Liver (tissue), 9 donors: Measurements from ENCODE around the gene GLIS1. TPM values are rescaled to one million over a fixed set of nuclear protein-coding genes. Genes with fewer than 3 reads are reported as not detected.

Experiments
- DNase-seq: peaks from one replicate; pipeline ENCODE4 v3.0.0-alpha.2; 2017; ENCODE audit warnings: low spot score
- H3K27ac ChIP-seq, 2 donors: one replicate each; pipeline ENCODE4 v1.7.0; 2013; ENCODE audit warnings: inconsistent platforms in 2 of 2, low read length in 2 of 2, control low read depth in 1 of 2, low read depth in 1 of 2, mild to moderate bottlenecking in 1 of 2
- H3K27me3 ChIP-seq, 4 donors: one replicate each; pipeline versions ENCODE4 v1.6.1 to v1.7.0; 2013; ENCODE audit warnings: low read length in 3 of 4, inconsistent platforms in 1 of 4, mild to moderate bottlenecking in 1 of 4, moderate library complexity in 1 of 4; ENCODE audit not compliant: control insufficient read depth in 4 of 4, insufficient read depth in 4 of 4
- H3K36me3 ChIP-seq, 4 donors: one replicate each; pipeline versions ENCODE4 v1.6.1 to v1.7.0; 2013; ENCODE audit warnings: low read length in 3 of 4, mild to moderate bottlenecking in 3 of 4, low read depth in 1 of 4, moderate library complexity in 1 of 4; ENCODE audit not compliant: control insufficient read depth in 4 of 4, insufficient read depth in 3 of 4
- H3K4me1 ChIP-seq, 4 donors: one replicate each; pipeline versions ENCODE4 v1.6.1 to v1.7.0; 2013; ENCODE audit warnings: low read length in 3 of 4, mild to moderate bottlenecking in 3 of 4, moderate library complexity in 1 of 4; ENCODE audit not compliant: control insufficient read depth in 4 of 4, insufficient read depth in 4 of 4
- H3K4me3 ChIP-seq, 3 donors: one replicate each; pipeline versions ENCODE4 v1.6.1 to v1.7.0; 2013; ENCODE audit warnings: low read length in 3 of 3, control low read depth in 1 of 3, low read depth in 1 of 3, mild to moderate bottlenecking in 1 of 3
- H3K9ac ChIP-seq, 2 donors: one replicate each; pipeline ENCODE4 v1.7.0; 2013; ENCODE audit warnings: low read length in 2 of 2, mild to moderate bottlenecking in 2 of 2, moderate library complexity in 2 of 2, control low read depth in 1 of 2, low read depth in 1 of 2
- H3K9me3 ChIP-seq, 4 donors: one replicate each; pipeline versions ENCODE4 v1.6.1 to v1.7.0; 2013; ENCODE audit warnings: low read length in 3 of 4; ENCODE audit not compliant: control insufficient read depth in 4 of 4
- CTCF ChIP-seq: fragments of 150-350 bp; IDR thresholded peaks from 2 replicates; pipeline ENCODE4 v1.5.1; 2017; ENCODE audit warnings: improper control_type of control experiment, low read depth, low read length; ENCODE audit not compliant: missing input control
- EGR1 ChIP-seq, 2 donors: IDR thresholded peaks; 2 replicates each; pipeline ENCODE4 v1.6.1; 2016 to 2018; ENCODE audit warnings: antibody characterized with exemption in 2 of 2, low read depth in 2 of 2
- FOXA1 ChIP-seq: IDR thresholded peaks from 2 replicates; pipeline ENCODE4 v1.6.1; 2016; ENCODE audit warnings: antibody characterized with exemption
- FOXA2 ChIP-seq: IDR thresholded peaks from 2 replicates; pipeline ENCODE4 v1.6.1; 2016; ENCODE audit warnings: antibody characterized with exemption
- GABPA ChIP-seq, 2 donors: IDR thresholded peaks in 1 of 2; conservative IDR thresholded peaks in 1 of 2; 2 replicates each; pipeline ENCODE4 v1.6.1; 2016; ENCODE audit warnings: antibody characterized with exemption in 2 of 2, mild to moderate bottlenecking in 1 of 2, moderate library complexity in 1 of 2
- HNF4A ChIP-seq, 2 donors: conservative IDR thresholded peaks; 2 replicates each; pipeline ENCODE4 v1.6.1; 2016; ENCODE audit warnings: antibody characterized with exemption in 2 of 2, mild to moderate bottlenecking in 2 of 2
- HNF4G ChIP-seq: IDR thresholded peaks from 2 replicates; pipeline ENCODE4 v1.6.1; 2016; ENCODE audit warnings: antibody characterized with exemption
- JUND ChIP-seq, 2 donors: IDR thresholded peaks; 2 replicates each; pipeline ENCODE4 v1.6.1; 2016; ENCODE audit warnings: antibody characterized with exemption in 2 of 2
- MAX ChIP-seq: IDR thresholded peaks from 2 replicates; pipeline ENCODE4 v1.6.1; 2016; ENCODE audit warnings: antibody characterized with exemption
- NR2F2 ChIP-seq: IDR thresholded peaks from 2 replicates; pipeline ENCODE4 v1.6.1; 2016; ENCODE audit warnings: antibody characterized with exemption
- RAD21 ChIP-seq, 2 donors: IDR thresholded peaks; 2 replicates each; pipeline ENCODE4 v1.6.1; 2016; ENCODE audit warnings: antibody characterized with exemption in 2 of 2, mild to moderate bottlenecking in 2 of 2
- REST ChIP-seq: IDR thresholded peaks from 2 replicates; pipeline ENCODE4 v1.6.1; 2016; ENCODE audit warnings: antibody characterized with exemption, mild to moderate bottlenecking
- RXRA ChIP-seq, 2 donors: IDR thresholded peaks; 2 replicates each; pipeline ENCODE4 v1.6.1; 2017 to 2018; ENCODE audit warnings: antibody characterized with exemption in 2 of 2, mild to moderate bottlenecking in 1 of 2
- SP1 ChIP-seq: IDR thresholded peaks from 2 replicates; pipeline ENCODE4 v1.6.1; 2018; ENCODE audit warnings: antibody characterized with exemption, mild to moderate bottlenecking
- TAF1 ChIP-seq: conservative IDR thresholded peaks from 2 replicates; pipeline ENCODE4 v1.6.1; 2016; ENCODE audit warnings: antibody characterized with exemption, mild to moderate bottlenecking
- YY1 ChIP-seq: IDR thresholded peaks from 2 replicates; pipeline ENCODE4 v1.6.1; 2016; ENCODE audit warnings: antibody characterized with exemption, mild to moderate bottlenecking
- ZBTB33 ChIP-seq: IDR thresholded peaks from 2 replicates; pipeline ENCODE4 v1.6.1; 2016; ENCODE audit warnings: antibody characterized with exemption
- WGBS: extraction: QIAGEN DNeasy Blood & Tissue Kit; methylation state at CpG from one replicate; pipeline ENCODE4 v1.1.7; 2013; 5-methylcytosine and 5-hydroxymethylcytosine counted together
- polyA plus RNA-seq, 2 donors: library from polyadenylated mRNA; stranded (reverse) in 1 of 2; unstranded in 1 of 2; fragments of 200-250 nt in 1 of 2; fragments of >200 nt in 1 of 2; fragmentation: Nextera tagmentation in 1 of 2; extraction: Ambion mirVana in 1 of 2; gene quantifications; one replicate each; pipeline versions ENCODE4 v1.2.1 to v1.2.3, GENCODE V29; 2013 to 2015
- total RNA-seq, 2 donors: library from RNA; depleted of rRNA; stranded (reverse); fragments of >200 nt; gene quantifications; one replicate each; pipeline ENCODE4 v1.2.3, GENCODE V29; 2014
- TF ChIP-seq, protein P1 (sequence below): IDR thresholded peaks from 2 replicates; pipeline ENCODE4 v1.6.1; 2016; ENCODE audit warnings: antibody characterized with exemption
- donor health status: healthy.
- donor health status: healthy.
- donor health status: healthy.
- donor health status: healthy.
- donor health status: healthy.

Gene GLIS1
- total and polyA plus RNA-seq, 4 donors: under 0.01 to 0.05 TPM; not detected in 2

DNA sequence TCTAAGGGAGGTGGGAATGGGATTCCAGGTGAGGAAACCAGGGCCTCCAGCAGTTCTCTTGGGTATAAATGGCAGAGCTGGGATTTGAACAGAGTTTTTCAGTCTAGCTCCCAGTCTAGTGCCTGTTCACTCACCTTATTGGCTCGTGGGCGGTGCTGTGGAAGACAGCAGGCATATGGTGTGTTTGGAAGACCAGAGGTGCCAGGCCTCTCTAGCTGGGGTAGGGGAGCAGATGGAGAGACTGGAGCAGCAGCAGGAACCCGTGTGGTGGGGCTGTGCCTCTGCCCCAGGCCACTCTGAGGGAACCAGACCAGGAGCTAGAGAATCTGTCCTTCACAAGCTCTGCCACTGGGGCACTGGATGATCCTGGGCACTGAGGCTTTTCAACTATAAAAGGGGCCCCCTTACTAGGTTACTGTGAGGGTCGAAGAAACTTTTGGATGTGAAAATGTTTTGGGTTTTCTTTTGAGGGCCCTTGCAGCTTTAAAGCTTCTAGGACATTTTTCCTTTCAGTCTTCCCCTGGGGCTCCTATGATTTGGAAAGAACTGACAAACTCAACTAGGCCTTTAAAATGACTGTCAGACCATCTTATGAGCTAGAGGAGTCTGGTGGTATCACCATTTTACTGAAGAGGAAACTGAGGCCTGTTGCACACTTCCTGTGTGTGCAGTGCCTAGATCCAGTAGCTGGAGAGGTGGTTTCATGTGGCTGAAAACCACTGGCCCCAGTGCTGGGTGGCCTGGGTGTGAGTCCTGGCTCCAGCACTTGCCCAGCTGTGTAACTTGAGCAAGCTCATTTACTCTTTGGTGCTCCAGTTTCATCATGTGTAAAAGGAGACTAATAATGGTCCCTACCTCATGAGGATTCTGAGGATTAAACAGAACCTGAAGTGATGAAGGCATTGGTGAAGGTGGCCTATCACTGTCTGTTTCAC lies 273.7 kb downstream of the GLIS1 start:
- Histone ChIP-seq H3K36me3 (no peaks in the 10 kb centered on the region), H3K9ac (no peak overlapping the region), H3K9me3 (no peaks in the 10 kb centered on the region), H3K27ac (no peak overlapping the region), H3K27me3 (no peaks in the 10 kb centered on the region), H3K4me1 (no peaks in the 10 kb centered on the region), H3K4me3 (no peak overlapping the region)
- no peak for DNase-seq
- TF ChIP-seq REST (no peak), YY1 (no peak), HNF4G (no peak), GABPA (IDR thresholded peaks at IDR 0.05 in 1 of 2, conservative IDR thresholded peaks at IDR 0.05 in 1 of 2) (no peak), JUND (IDR thresholded peaks at IDR 0.05) (no peak), HNF4A (conservative IDR thresholded peaks at IDR 0.05) (no peak), CTCF (no peak)
- WGBS: 67% methylated on average over 4 of the region's 4 CpGs

DNA sequence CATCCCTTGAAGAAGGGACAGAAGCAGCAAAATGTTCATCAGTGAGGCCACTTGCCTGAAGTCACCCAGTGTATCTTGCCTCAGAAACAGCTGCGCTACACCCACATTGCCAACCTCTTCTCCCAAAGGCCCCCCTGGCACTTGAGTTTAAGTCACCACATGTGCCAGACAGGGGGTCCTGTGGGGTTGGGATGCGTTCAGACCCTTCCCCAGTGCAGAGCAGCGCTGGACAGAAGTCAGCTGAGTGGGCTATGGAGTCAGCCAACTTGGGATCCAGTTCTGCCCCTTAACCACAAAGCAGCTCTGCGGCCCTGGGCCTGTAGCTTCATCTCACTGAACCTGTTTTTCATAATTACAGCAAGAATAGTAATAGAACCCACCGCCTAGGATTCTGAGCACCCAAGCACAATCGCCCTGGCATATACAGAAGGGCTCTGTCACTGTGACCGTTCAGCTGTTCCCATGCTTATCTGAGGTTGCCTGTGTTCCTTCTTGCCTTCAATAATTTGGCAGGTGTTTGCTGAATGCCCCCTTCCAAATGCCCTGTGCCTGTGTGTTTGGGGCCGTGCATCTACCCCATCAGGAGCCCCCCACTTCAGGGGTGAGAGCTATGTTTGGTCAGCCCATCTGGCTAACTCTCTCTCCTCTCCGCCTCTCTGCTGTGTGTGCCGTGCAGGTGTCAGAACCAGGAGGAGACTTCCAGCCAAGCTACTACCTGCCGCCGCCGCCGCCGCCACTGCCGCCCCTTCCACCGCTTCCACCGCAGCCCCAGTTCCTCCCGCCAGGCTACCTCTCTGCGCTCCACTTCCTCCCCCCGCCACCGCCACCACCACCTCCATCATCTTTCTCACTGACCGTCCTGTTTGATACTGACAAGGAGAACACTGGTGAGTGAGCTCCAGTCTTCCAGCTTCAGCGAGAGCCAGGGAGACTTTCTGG lies 274.7 kb downstream of the GLIS1 start:
- H3K36me3 ChIP-seq: no peaks in the 10 kb centered on the region
- 87% methylated on average over 24 of the region's 24 CpGs for WGBS
- H3K27me3 ChIP-seq: no peaks in the 10 kb centered on the region
- H3K9ac ChIP-seq: no peak overlapping the region
- DNase-seq: no peak
- H3K27ac ChIP-seq: no peak overlapping the region
- H3K4me3 ChIP-seq: no peak overlapping the region
- no peaks in the 10 kb centered on the region for H3K9me3 ChIP-seq
- no peaks in the 10 kb centered on the region for H3K4me1 ChIP-seq
- no peak for TF ChIP-seq SP1
- TF ChIP-seq RAD21 (IDR thresholded peaks at IDR 0.05): no peak
- TF ChIP-seq, protein P1, sequence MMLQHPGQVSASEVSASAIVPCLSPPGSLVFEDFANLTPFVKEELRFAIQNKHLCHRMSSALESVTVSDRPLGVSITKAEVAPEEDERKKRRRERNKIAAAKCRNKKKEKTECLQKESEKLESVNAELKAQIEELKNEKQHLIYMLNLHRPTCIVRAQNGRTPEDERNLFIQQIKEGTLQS: no peak
- TF ChIP-seq GABPA (IDR thresholded peaks at IDR 0.05 in 1 of 2, conservative IDR thresholded peaks at IDR 0.05 in 1 of 2): no peak
- no peak for TF ChIP-seq EGR1 (IDR thresholded peaks at IDR 0.05; ENCODE audit: low read depth in 2 of 2)
- no peak for TF ChIP-seq REST
- TF ChIP-seq ZBTB33: no peak
- no peak for TF ChIP-seq MAX
- no peak for TF ChIP-seq FOXA1
- no peak for TF ChIP-seq FOXA2
- TF ChIP-seq YY1: no peak
- no peak for TF ChIP-seq NR2F2
- TF ChIP-seq JUND (IDR thresholded peaks at IDR 0.05): no peak
- TF ChIP-seq HNF4G: no peak
- TF ChIP-seq HNF4A (conservative IDR thresholded peaks at IDR 0.05): no peak
- TF ChIP-seq RXRA (IDR thresholded peaks at IDR 0.05): no peak
- no peak for TF ChIP-seq TAF1
